Ascending aorta (tissue), 2 donors: Measurements from ENCODE around the gene RGPD8. TPM values are rescaled to one million over a fixed set of nuclear protein-coding genes. Genes with fewer than 3 reads are reported as not detected.
"Not testable (repeated sequence)": the region's sequence is repeated elsewhere in the genome, so short reads cannot be mapped to it uniquely, and the experiment has no call there.

Experiments
- DNase-seq, 2 donors: peaks; one replicate each; pipeline ENCODE4 v3.0.0-alpha.2; 2019; ENCODE audit warnings: low spot score in 2 of 2
- H3K27ac ChIP-seq, 2 donors: fragments of 200-600 bp; sonication (generic); one replicate each; pipeline ENCODE4 v1.5.1; 2016 to 2017; ENCODE audit warnings: mild to moderate bottlenecking in 1 of 2
- H3K27me3 ChIP-seq: fragments of 200-600 bp; sonication (generic); one replicate; pipeline ENCODE4 v1.5.1; 2017
- H3K36me3 ChIP-seq, 2 donors: fragments of 200-600 bp; sonication (generic); one replicate each; pipeline ENCODE4 v1.5.1; 2016
- H3K4me1 ChIP-seq, 2 donors: fragments of 200-600 bp; sonication (generic); one replicate each; pipeline ENCODE4 v1.5.1; 2016 to 2017; ENCODE audit warnings: mild to moderate bottlenecking in 1 of 2
- H3K4me3 ChIP-seq, 2 donors: fragments of 200-600 bp; sonication (generic); one replicate each; pipeline ENCODE4 v1.5.1; 2016 to 2017; ENCODE audit warnings: mild to moderate bottlenecking in 1 of 2
- H3K9me3 ChIP-seq, 2 donors: fragments of 200-600 bp; sonication (generic); one replicate each; pipeline ENCODE4 v1.5.1; 2016
- CTCF ChIP-seq, 3 experiments: fragments of 200-600 bp in 2 of 3; fragments of 450-650 bp in 1 of 3; sonication (generic) in 2 of 3; IDR thresholded peaks; one replicate each; pipeline ENCODE4 v1.5.1; 2016 to 2019; ENCODE audit warnings: antibody characterized with exemption in 3 of 3, mild to moderate bottlenecking in 1 of 3, moderate library complexity in 1 of 3
- intact Hi-C: fragments of 100-400 bp; cut with DNase I; formaldehyde crosslinking; loops from one replicate; pipeline ENCODE4 v1.15.1; 2023
- total RNA-seq: library from RNA; depleted of rRNA; stranded (reverse); fragments of >200 nt; gene quantifications from one replicate; pipeline ENCODE4 v1.1.0, GENCODE V29; 2016

The RGPD8 gene
- total RNA-seq, 1 donor from 2014 or later, result 8.2 TPM

DNA sequence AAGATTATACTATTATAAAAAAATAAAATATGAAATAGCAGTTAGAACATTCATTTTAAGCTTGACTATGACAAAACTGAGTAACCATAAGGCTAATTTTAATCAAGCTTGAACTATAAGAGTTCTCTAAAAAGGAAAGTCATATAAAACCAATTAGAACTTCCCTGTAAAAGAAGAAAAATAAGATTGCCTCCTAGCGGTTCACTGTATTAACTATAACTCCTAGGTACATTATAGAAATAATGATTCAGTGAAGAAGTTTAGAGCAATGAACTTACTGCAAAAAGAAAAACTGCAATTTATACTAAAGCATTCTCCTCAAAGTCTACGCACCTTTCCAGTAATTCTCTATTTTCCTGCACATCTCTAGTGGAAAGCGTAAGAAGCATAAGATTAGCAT, 16.6 kb downstream of the RGPD8 start:
- DNase-seq, H3K4me3 ChIP-seq, H3K36me3 ChIP-seq, H3K9me3 ChIP-seq, H3K4me1 ChIP-seq, H3K27ac ChIP-seq, H3K27me3 ChIP-seq, intact Hi-C loops: not testable (repeated sequence)
- peak in 1 of 3 experiments; percentile 11 for TF ChIP-seq CTCF (IDR thresholded peaks at IDR 0.05)

DNA sequence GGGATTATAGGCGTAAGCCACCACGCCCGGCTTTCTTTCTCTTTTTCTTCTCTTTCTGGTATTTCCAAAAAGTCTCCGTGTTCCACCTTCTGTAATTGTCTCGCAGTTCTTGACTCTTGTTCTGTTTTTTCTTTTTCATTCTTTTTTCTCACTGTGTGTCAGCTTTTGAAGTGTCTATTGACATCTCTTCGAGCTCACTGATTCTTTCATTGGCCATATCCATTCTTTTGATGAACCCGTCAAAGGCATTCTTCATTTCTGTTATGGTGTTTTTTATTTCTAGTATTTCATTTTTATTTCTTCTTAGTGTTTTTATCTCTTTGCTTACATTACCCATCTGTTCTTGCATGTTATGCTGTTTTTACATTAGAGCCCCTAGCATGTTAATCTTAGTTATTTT, 73.4 kb downstream of the RGPD8 start:
- H3K27ac ChIP-seq, H3K4me1 ChIP-seq: not testable (repeated sequence)
- H3K9me3 ChIP-seq, result peaks cover 6 to 10% of the 10 kb centered on the region in 2 donors

DNA sequence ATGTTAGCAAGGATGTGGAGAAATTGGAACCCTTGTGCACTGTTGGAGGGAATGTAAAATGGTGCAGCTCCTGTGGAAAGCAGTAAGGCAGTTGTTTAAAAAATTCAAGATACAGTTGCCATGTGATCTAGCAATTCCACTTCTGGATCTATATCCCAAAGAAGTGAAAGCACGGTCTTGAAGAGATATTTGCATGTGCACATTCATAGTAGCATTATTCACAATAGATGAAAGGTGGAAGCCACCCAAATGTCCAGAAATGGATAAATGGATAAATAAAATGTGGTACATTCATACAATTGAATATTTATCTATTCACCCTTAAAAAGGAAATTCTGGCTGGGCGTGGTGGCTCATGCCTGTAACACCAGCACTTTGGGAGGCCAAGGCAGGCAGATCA, 79.1 kb downstream of the RGPD8 start:
- H3K27me3 ChIP-seq, H3K27ac ChIP-seq, H3K9me3 ChIP-seq, H3K36me3 ChIP-seq, H3K4me1 ChIP-seq, DNase-seq, intact Hi-C loops, H3K4me3 ChIP-seq: not testable (repeated sequence)

More for the DNA sequence above, 73.4 kb downstream of the RGPD8 start:
- H3K36me3 ChIP-seq, DNase-seq, intact Hi-C loops, H3K27me3 ChIP-seq, H3K4me3 ChIP-seq: not testable (repeated sequence)

DNA sequence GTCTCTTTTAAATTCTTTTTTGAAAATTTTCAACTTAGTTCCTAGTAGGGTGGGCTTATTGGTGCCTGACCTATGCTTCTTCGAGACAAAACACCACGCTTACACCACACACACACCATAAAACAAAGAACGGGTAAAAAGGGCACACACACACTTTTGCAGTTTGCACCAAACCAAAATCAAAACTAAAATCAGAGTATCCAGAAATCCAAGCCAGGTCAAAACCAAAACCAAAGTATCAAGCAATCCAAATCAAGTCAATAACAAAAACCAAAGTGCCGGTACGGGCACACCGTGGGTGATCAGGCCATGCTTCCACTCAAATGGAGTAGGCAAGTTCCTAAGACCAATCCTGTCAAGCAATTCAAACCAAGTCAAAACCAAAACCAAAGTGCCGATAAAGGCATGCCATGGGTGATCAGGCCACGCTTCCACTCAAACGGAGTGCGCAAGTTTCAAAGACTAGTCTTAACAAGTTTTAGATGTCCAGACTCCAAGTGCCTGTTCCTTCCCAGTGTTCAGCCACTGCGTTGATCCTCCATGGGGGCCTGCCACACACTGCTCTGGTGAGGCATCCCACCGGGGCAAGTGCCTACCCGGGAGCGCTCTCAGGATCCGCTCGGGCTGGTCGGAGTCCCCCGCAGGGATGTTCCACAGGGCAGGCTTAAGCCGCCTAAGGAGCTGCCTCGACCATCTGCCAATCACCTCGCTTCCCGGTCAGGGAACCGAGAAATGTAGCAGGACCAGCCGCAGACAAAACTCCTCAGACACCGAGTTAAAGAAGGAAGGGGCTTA, 80.4 kb downstream of the RGPD8 start:
- DNase-seq, H3K36me3 ChIP-seq, H3K27me3 ChIP-seq, H3K4me1 ChIP-seq, intact Hi-C loops, H3K9me3 ChIP-seq, H3K4me3 ChIP-seq, H3K27ac ChIP-seq: not testable (repeated sequence)

DNA sequence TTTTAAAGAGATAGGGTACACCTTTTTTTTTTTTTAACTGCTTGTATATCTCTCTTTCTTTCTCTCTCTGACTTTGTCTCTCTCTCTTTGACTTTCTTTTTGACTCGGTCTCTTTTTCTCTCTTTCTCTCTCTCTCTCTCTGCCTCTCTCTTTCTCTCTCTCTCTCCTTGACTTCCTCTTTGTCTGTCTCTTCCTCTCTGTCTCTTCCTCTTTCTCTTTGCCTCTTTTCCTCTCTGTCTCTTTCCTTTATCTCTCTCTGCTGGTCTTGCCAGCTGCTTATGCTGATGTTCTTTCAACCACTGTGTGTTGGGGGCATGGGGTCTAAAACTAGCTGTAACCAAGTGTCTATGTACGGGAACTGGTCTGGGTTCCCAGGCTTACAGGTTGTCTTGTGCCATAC, 81.2 kb downstream of the RGPD8 start:
- DNase-seq, intact Hi-C loops: not testable (repeated sequence)

GRCh38 chr2:112345030-112346027, 88.1 kb downstream of the RGPD8 start:
- intact Hi-C loops, result no loop called here
- H3K4me1 ChIP-seq, result no peaks in the 10 kb centered on the region
- DNase-seq, result no peak
- no peak overlapping the region for H3K27ac ChIP-seq
- no peak for TF ChIP-seq CTCF (IDR thresholded peaks at IDR 0.05)
- no peaks in the 10 kb centered on the region for H3K27me3 ChIP-seq
- no peaks in the 10 kb centered on the region for H3K36me3 ChIP-seq
- no peak overlapping the region for H3K4me3 ChIP-seq
- no peaks in the 10 kb centered on the region for H3K9me3 ChIP-seq

More for the DNA sequence above, 81.2 kb downstream of the RGPD8 start:
- H3K27ac ChIP-seq, H3K9me3 ChIP-seq, H3K27me3 ChIP-seq, H3K36me3 ChIP-seq, H3K4me3 ChIP-seq, H3K4me1 ChIP-seq: not testable (repeated sequence)

- H3K36me3 ChIP-seq, result no peaks in the 10 kb centered on the region
- TF ChIP-seq CTCF (IDR thresholded peaks at IDR 0.05), result no peak
- no peak overlapping the region for H3K4me3 ChIP-seq
- no peak for DNase-seq
- H3K4me1 ChIP-seq, result no peaks in the 10 kb centered on the region
- intact Hi-C loops, result no loop called here
- no peaks in the 10 kb centered on the region for H3K9me3 ChIP-seq
- no peak overlapping the region for H3K27ac ChIP-seq
- H3K27me3 ChIP-seq, result no peaks in the 10 kb centered on the region
These were observed 89.4 kb downstream of the RGPD8 start for GRCh38 chr2:112343827-112344585.
